Mesendoderm (in vitro differentiated cells): ENCODE results near the gene SLC24A5.
A peak's percentile ranks its signal among the peaks of the same experiment; 100 is the strongest.

Experiments used
- DNase-seq: peaks from one replicate; pipeline ENCODE4 v3.0.0; 2013
- H2AK5ac ChIP-seq: 2 replicates; pipeline ENCODE4 v1.6.1; 2013; ENCODE audit warnings: low read length, inconsistent platforms
- H2BK120ac ChIP-seq: 2 replicates; pipeline ENCODE4 v1.6.1; 2013; ENCODE audit warnings: low read depth, mild to moderate bottlenecking, low read length, moderate library complexity, mixed read lengths
- H2BK15ac ChIP-seq: replicated peaks from 2 replicates; pipeline ENCODE4 v1.6.1; 2013; ENCODE audit warnings: low read depth, mild to moderate bottlenecking, moderate library complexity
- H2BK5ac ChIP-seq: 2 replicates; pipeline ENCODE4 v1.6.1; 2013; ENCODE audit warnings: low read length, inconsistent platforms
- H3K18ac ChIP-seq: 2 replicates; pipeline ENCODE4 v1.6.1; 2013; ENCODE audit warnings: mild to moderate bottlenecking, low read length, mixed read lengths
- H3K23ac ChIP-seq: one replicate; pipeline ENCODE4 v1.6.1; 2013; ENCODE audit warnings: low read length
- H3K27ac ChIP-seq: 2 replicates; pipeline ENCODE4 v1.5.1; 2013; ENCODE audit warnings: low read depth, mild to moderate bottlenecking, inconsistent platforms, low read length, moderate library complexity
- H3K27me3 ChIP-seq: 2 replicates; pipeline ENCODE4 v1.6.1; 2013; ENCODE audit warnings: low read length, control low read depth, mild to moderate bottlenecking, inconsistent platforms; ENCODE audit not compliant: insufficient read depth, poor library complexity
- H3K36me3 ChIP-seq: 2 replicates; pipeline ENCODE4 v1.6.1; 2013; ENCODE audit warnings: low read length, inconsistent platforms; ENCODE audit not compliant: control insufficient read depth, insufficient read depth
- H3K4ac ChIP-seq: one replicate; pipeline ENCODE4 v1.6.1; 2013; ENCODE audit warnings: low read depth, mild to moderate bottlenecking, low read length, moderate library complexity
- H3K4me1 ChIP-seq: 2 replicates; pipeline ENCODE4 v1.6.1; 2013; ENCODE audit warnings: low read depth, low read length, inconsistent platforms; ENCODE audit not compliant: control insufficient read depth
- H3K4me2 ChIP-seq: 2 replicates; pipeline ENCODE4 v1.6.1; 2013; ENCODE audit warnings: low read length
- H3K4me3 ChIP-seq: 2 replicates; pipeline ENCODE4 v1.5.1; 2013; ENCODE audit warnings: mild to moderate bottlenecking, low read length
- H3K56ac ChIP-seq: one replicate; pipeline ENCODE4 v1.6.1; 2013; ENCODE audit warnings: low read length
- H3K79me1 ChIP-seq: 2 replicates; pipeline ENCODE4 v1.6.1; 2013; ENCODE audit warnings: low read length, inconsistent platforms
- H3K79me2 ChIP-seq: 2 replicates; pipeline ENCODE4 v1.6.1; 2013; ENCODE audit warnings: mild to moderate bottlenecking, low read length; ENCODE audit not compliant: control insufficient read depth, insufficient read depth
- H3K9ac ChIP-seq: 2 replicates; pipeline ENCODE4 v1.6.1; 2013; ENCODE audit warnings: low read length, inconsistent platforms
- H4K5ac ChIP-seq: one replicate; pipeline ENCODE4 v1.6.1; 2013; ENCODE audit warnings: low read length
- H4K8ac ChIP-seq: one replicate; pipeline ENCODE4 v1.6.1; 2013; ENCODE audit warnings: low read depth, mild to moderate bottlenecking, control low read depth, low read length, moderate library complexity
- WGBS: extraction: QIAGEN DNeasy Blood & Tissue Kit; methylation state at CpG from one replicate; pipeline ENCODE4 v1.1.7; 2013; ENCODE audit warnings: low lambda C conversion rate, missing lambda C conversion rate; ENCODE audit not compliant: insufficient coverage; ENCODE audit errors: extremely low coverage; 5-methylcytosine and 5-hydroxymethylcytosine counted together

Gene SLC24A5

GRCh38 chr15:48177766-48178647 is 57.2 kb downstream of the SLC24A5 start, which contains the start of gene MYEF2:
Gene MYEF2 (minus strand): TSS chr15:48178295. CDS start chr15:48178237, 58 bp downstream.
- Histone ChIP-seq H3K36me3 (no peaks in the 10 kb centered on the region), H3K79me1 (no peaks in the 10 kb centered on the region), H3K79me2 (peaks cover 13% of the 10 kb centered on the region), H3K4ac (peak within 1 kb of the TSS; percentile 48), H3K9ac (peak within 1 kb of the TSS; percentile 67), H3K4me2 (peak within 1 kb of the TSS; percentile 43), H3K4me3 (peak within 1 kb of the TSS; percentile 61), H3K27ac (peak within 1 kb of the TSS; percentile 70), H2BK5ac (no peak within 1 kb of the TSS), H3K27me3 (no peaks in the 10 kb centered on the region), H3K18ac (peak within 1 kb of the TSS; percentile 56), H4K8ac (peak within 1 kb of the TSS; percentile 15), H2BK120ac (peak within 1 kb of the TSS; percentile 68), H3K56ac (peak within 1 kb of the TSS; percentile 92), H4K5ac (no peak within 1 kb of the TSS), H2AK5ac (no peak within 1 kb of the TSS), H3K4me1 (no peaks in the 10 kb centered on the region), H2BK15ac (no peak within 1 kb of the TSS), H3K23ac (no peak within 1 kb of the TSS)
- DNase-seq, result peak; percentile 93
- WGBS, result no CpG with 5 or more reads among the region's 71 CpGs

DNA sequence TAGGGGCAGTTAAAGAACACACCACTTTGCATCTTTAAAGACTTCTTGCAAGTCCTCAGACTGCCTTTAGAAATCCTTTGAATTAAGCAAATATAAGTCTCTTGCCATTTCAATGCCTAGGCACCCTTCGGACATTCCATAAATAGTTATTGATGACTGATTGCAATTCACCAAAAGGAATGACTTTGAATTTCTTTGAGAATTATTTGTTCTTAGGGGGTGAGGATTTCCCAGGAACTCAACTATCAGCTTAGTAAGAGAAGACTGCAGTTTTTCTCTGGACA is 57.8 kb downstream of the SLC24A5 start:
- Histone ChIP-seq H2AK5ac (no peak overlapping the region), H3K27me3 (no peaks in the 10 kb centered on the region), H2BK120ac (peak overlapping the region; percentile 68), H3K4me1 (no peaks in the 10 kb centered on the region), H2BK5ac (no peak overlapping the region), H3K9ac (peak overlapping the region; percentile 60), H2BK15ac (no peak overlapping the region), H3K27ac (no peak overlapping the region), H3K18ac (peak overlapping the region; percentile 56), H3K79me1 (no peaks in the 10 kb centered on the region), H3K79me2 (peaks cover 11% of the 10 kb centered on the region), H3K56ac (peak overlapping the region; percentile 83), H3K4me2 (peak overlapping the region; percentile 33), H3K4ac (no peak overlapping the region), H3K4me3 (peak overlapping the region; percentile 34), H4K8ac (peak overlapping the region; percentile 15), H3K23ac (no peak overlapping the region), H4K5ac (no peak overlapping the region), H3K36me3 (no peaks in the 10 kb centered on the region)
- no CpG with 5 or more reads among the region's 1 CpG for WGBS
- DNase-seq, result no peak

GRCh38 chr15:48182749-48183148 is 62.0 kb downstream of the SLC24A5 start:
- no peaks in the 10 kb centered on the region for H3K27me3 ChIP-seq
- no peaks in the 10 kb centered on the region for H3K79me1 ChIP-seq
- no peak overlapping the region for H3K4ac ChIP-seq
- H2BK5ac ChIP-seq, result no peak overlapping the region
- H3K27ac ChIP-seq, result no peak overlapping the region
- no peaks in the 10 kb centered on the region for H3K36me3 ChIP-seq
- H4K8ac ChIP-seq, result no peak overlapping the region
- no CpG with 5 or more reads among the region's 2 CpGs for WGBS
- no peak overlapping the region for H4K5ac ChIP-seq
- H3K4me3 ChIP-seq, result no peak overlapping the region
- H3K9ac ChIP-seq, result no peak overlapping the region
- H3K18ac ChIP-seq, result no peak overlapping the region
- H2AK5ac ChIP-seq, result no peak overlapping the region
- H3K23ac ChIP-seq, result no peak overlapping the region
- no peak overlapping the region for H3K56ac ChIP-seq
- no peak overlapping the region for H2BK15ac ChIP-seq
- H3K4me1 ChIP-seq, result no peaks in the 10 kb centered on the region
- no peaks in the 10 kb centered on the region for H3K79me2 ChIP-seq
- no peak overlapping the region for H3K4me2 ChIP-seq
- DNase-seq, result no peak
- no peak overlapping the region for H2BK120ac ChIP-seq

DNA sequence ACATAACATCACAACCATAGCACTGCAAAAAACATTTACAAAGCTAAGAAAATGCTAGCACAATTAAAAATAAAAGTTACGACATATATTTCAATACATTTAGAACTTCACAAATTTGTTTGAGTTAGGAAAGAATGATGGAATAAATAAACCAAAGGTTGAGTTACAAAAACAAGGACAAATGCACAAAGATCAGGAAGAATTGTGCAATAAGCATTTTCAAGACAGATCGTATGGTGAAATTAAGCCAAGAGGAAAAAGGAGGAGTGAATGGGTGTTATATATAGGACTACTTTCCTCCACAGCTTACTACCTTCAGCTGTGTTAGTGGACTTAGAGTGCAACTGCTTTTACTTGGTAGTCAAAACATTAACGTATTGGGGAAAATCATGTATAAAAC is 64.7 kb downstream of the SLC24A5 start:
- DNase-seq, result no peak
- no peak overlapping the region for H2BK5ac ChIP-seq
- no peak overlapping the region for H4K8ac ChIP-seq
- H2BK15ac ChIP-seq, result no peak overlapping the region
- H3K79me2 ChIP-seq, result no peaks in the 10 kb centered on the region
- no peak overlapping the region for H3K4me2 ChIP-seq
- H3K27me3 ChIP-seq, result no peaks in the 10 kb centered on the region
- H4K5ac ChIP-seq, result no peak overlapping the region
- no peak overlapping the region for H3K23ac ChIP-seq
- H3K9ac ChIP-seq, result no peak overlapping the region
- H2AK5ac ChIP-seq, result no peak overlapping the region
- no peak overlapping the region for H3K27ac ChIP-seq
- no peak overlapping the region for H2BK120ac ChIP-seq
- 100% methylated on average over 1 of the region's 3 CpGs for WGBS
- no peaks in the 10 kb centered on the region for H3K79me1 ChIP-seq
- H3K4me3 ChIP-seq, result no peak overlapping the region
- no peak overlapping the region for H3K56ac ChIP-seq
- H3K36me3 ChIP-seq, result no peaks in the 10 kb centered on the region
- no peaks in the 10 kb centered on the region for H3K4me1 ChIP-seq
- no peak overlapping the region for H3K4ac ChIP-seq
- no peak overlapping the region for H3K18ac ChIP-seq

GRCh38 chr15:48186271-48186670 is 65.5 kb downstream of the SLC24A5 start:
- Histone ChIP-seq H2BK120ac (no peak overlapping the region), H3K4me1 (no peaks in the 10 kb centered on the region), H3K4me3 (no peak overlapping the region), H3K4ac (no peak overlapping the region), H3K27me3 (no peaks in the 10 kb centered on the region), H3K23ac (no peak overlapping the region), H3K79me1 (no peaks in the 10 kb centered on the region), H3K56ac (no peak overlapping the region), H2BK15ac (no peak overlapping the region), H2BK5ac (no peak overlapping the region), H3K18ac (no peak overlapping the region), H2AK5ac (no peak overlapping the region), H3K27ac (no peak overlapping the region), H3K36me3 (no peaks in the 10 kb centered on the region), H3K9ac (no peak overlapping the region), H4K8ac (no peak overlapping the region), H4K5ac (no peak overlapping the region), H3K4me2 (no peak overlapping the region), H3K79me2 (no peaks in the 10 kb centered on the region)
- no peak for DNase-seq
- no CpG with 5 or more reads among the region's 3 CpGs for WGBS
